ENCODE results near the gene SPINK7. TPM values are rescaled to one million over a fixed set of nuclear protein-coding genes. Genes with fewer than 3 reads are reported as not detected.

The SPINK7 gene
- total RNA-seq (not detected in 2 replicates), polyA plus RNA-seq (not detected in 2 replicates), polyA minus RNA-seq (not detected in 2 replicates)
- not detected for total RNA-seq (2013)

DNA sequence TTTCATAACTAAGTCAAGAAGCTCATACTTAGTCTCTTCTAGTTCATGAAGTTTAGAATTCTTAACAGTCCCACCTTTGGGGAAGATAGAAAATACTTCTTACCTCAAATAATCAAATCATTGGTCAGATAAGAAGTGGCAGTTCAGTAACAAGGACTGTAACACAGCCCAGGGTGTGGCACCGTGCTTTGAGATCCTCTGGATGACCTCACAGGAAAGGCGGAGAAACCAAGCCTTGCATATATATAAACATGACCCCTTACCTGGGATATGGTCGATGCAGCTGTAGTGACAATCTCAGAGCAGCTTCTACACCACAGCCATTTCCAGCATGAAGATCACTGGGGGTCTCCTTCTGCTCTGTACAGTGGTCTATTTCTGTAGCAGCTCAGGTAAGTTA lies at the start of gene SPINK7:
SPINK7 (plus strand) TSS at position 271 of the 400 bp plus-strand sequence; CDS start at position 332, 61 bp downstream.
- Histone ChIP-seq H3K4me1 (ENCODE audit: control insufficient read depth in 2 of 2, insufficient read depth in 2 of 2, low read length in 2 of 2) (no peaks in the 10 kb centered on the region), H3K4me3 (ENCODE audit: control extremely low read depth in 1 of 5, extremely low read depth in 1 of 5, insufficient read depth in 1 of 5, low read depth in 2 of 5, low read length in 4 of 5) (no peak within 1 kb of the TSS), H3K4me2 (replicated peaks; ENCODE audit: low read depth, low read length, poor library complexity, severe bottlenecking) (no peak within 1 kb of the TSS), H3K9me3 (ENCODE audit: control extremely low read depth in 1 of 3, control insufficient read depth in 2 of 3, insufficient read depth in 1 of 3, low read length in 2 of 3) (no peaks in the 10 kb centered on the region), H3K27ac (ENCODE audit: low read length in 2 of 2) (no peak within 1 kb of the TSS), H3K79me2 (ENCODE audit: control insufficient read depth, insufficient read depth, low read length) (no peaks in the 10 kb centered on the region), H3K36me3 (replicated peaks in 1 of 2; ENCODE audit: control extremely low read depth in 1 of 2, control insufficient read depth in 1 of 2, extremely low read depth in 1 of 2, insufficient read depth in 2 of 2, low read length in 1 of 2) (no peaks in the 10 kb centered on the region), H4K20me1 (ENCODE audit: control insufficient read depth, insufficient read depth, low read length, poor library complexity, severe bottlenecking) (no peaks in the 10 kb centered on the region), H3K27me3 (replicated peaks in 1 of 4; ENCODE audit: control extremely low read depth in 1 of 4, control insufficient read depth in 3 of 4, insufficient read depth in 4 of 4, low read length in 3 of 4) (no peaks in the 10 kb centered on the region), H2AFZ (ENCODE audit: insufficient read depth, low read depth, low read length, poor library complexity, severe bottlenecking) (no peak within 1 kb of the TSS), H3K9ac (ENCODE audit: low read length) (no peak within 1 kb of the TSS)
- TF ChIP-seq, protein P1, sequence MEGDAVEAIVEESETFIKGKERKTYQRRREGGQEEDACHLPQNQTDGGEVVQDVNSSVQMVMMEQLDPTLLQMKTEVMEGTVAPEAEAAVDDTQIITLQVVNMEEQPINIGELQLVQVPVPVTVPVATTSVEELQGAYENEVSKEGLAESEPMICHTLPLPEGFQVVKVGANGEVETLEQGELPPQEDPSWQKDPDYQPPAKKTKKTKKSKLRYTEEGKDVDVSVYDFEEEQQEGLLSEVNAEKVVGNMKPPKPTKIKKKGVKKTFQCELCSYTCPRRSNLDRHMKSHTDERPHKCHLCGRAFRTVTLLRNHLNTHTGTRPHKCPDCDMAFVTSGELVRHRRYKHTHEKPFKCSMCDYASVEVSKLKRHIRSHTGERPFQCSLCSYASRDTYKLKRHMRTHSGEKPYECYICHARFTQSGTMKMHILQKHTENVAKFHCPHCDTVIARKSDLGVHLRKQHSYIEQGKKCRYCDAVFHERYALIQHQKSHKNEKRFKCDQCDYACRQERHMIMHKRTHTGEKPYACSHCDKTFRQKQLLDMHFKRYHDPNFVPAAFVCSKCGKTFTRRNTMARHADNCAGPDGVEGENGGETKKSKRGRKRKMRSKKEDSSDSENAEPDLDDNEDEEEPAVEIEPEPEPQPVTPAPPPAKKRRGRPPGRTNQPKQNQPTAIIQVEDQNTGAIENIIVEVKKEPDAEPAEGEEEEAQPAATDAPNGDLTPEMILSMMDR (IDR thresholded peaks at IDR 0.05) = no peak
- no peak for TF ChIP-seq EZH2 (IDR thresholded peaks at IDR 0.05; ENCODE audit: borderline replicate concordance, insufficient read depth, low read depth, low read length, poor library complexity, severe bottlenecking)
- WGBS (ENCODE audit: insufficient coverage) = 75% methylated on average over 3 of the region's 3 CpGs
- Mint-ChIP-seq H3K9me3 (ENCODE audit: insufficient read depth) (peaks cover 2% of the 10 kb centered on the region), H3K4me3 (no peak within 1 kb of the TSS), H3K27ac (no peak within 1 kb of the TSS), H3K27me3 (no peaks in the 10 kb centered on the region), H3K4me1 (no peaks in the 10 kb centered on the region)
- ATAC-seq (ENCODE audit: low read depth) (no peak), DNase-seq (no peak)
- ChIA-PET CTCF (no interaction called here), POLR2A (no interaction called here)
- intact Hi-C loops (cut with micrococcal nuclease) = no loop called here

DNA sequence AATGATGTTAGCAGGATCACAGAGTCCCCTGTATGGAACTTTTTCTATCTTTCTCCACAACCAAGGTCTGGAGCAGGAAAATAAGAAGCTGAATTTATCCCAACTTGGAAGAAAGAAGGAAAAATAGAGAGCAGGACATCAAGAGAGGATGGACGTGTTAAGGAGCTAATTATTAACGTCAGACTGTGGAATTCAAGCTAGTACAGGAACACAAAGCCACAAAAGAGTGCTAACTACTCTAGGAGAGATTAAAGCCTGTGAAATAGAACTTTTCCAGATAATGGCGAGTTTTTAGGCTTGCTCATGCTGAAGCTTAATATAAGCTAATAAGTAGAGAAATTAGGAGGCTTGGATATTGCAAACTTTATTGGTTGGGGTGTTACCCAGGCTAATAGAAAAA lies 44.3 kb upstream of the SPINK7 start:
- intact Hi-C loops (cut with micrococcal nuclease) = no loop called here
- WGBS (ENCODE audit: insufficient coverage) = 88% methylated on average over 2 of the region's 3 CpGs
- H3K9me3 Mint-ChIP-seq (ENCODE audit: insufficient read depth) = peaks cover 5% of the 10 kb centered on the region
- no peaks in the 10 kb centered on the region for H3K36me3 ChIP-seq (replicated peaks in 1 of 2; ENCODE audit: control extremely low read depth in 1 of 2, control insufficient read depth in 1 of 2, extremely low read depth in 1 of 2, insufficient read depth in 2 of 2, low read length in 1 of 2)
- no peak overlapping the region for H3K9ac ChIP-seq (ENCODE audit: low read length)
- H3K27ac ChIP-seq (ENCODE audit: low read length in 2 of 2) = no peak overlapping the region
- H3K4me2 ChIP-seq (replicated peaks; ENCODE audit: low read depth, low read length, poor library complexity, severe bottlenecking) = no peak overlapping the region
- H2AFZ ChIP-seq (ENCODE audit: insufficient read depth, low read depth, low read length, poor library complexity, severe bottlenecking) = no peak overlapping the region
- no peaks in the 10 kb centered on the region for H3K9me3 ChIP-seq (ENCODE audit: control extremely low read depth in 1 of 3, control insufficient read depth in 2 of 3, insufficient read depth in 1 of 3, low read length in 2 of 3)
- H3K79me2 ChIP-seq (ENCODE audit: control insufficient read depth, insufficient read depth, low read length) = no peaks in the 10 kb centered on the region
- ChIA-PET CTCF (no interaction called here), POLR2A (no interaction called here)
- H3K4me1 Mint-ChIP-seq = no peaks in the 10 kb centered on the region
- TF ChIP-seq, protein P1 (IDR thresholded peaks at IDR 0.05) = no peak
- TF ChIP-seq EZH2 (IDR thresholded peaks at IDR 0.05; ENCODE audit: borderline replicate concordance, insufficient read depth, low read depth, low read length, poor library complexity, severe bottlenecking) = no peak
- no peaks in the 10 kb centered on the region for H3K27me3 Mint-ChIP-seq
- DNase-seq (no peak), ATAC-seq (ENCODE audit: low read depth) (no peak)
- no peak overlapping the region for H3K27ac Mint-ChIP-seq
- H3K4me1 ChIP-seq (ENCODE audit: control insufficient read depth in 2 of 2, insufficient read depth in 2 of 2, low read length in 2 of 2) = no peaks in the 10 kb centered on the region
- H3K27me3 ChIP-seq (replicated peaks in 1 of 4; ENCODE audit: control extremely low read depth in 1 of 4, control insufficient read depth in 3 of 4, insufficient read depth in 4 of 4, low read length in 3 of 4) = no peaks in the 10 kb centered on the region
- no peaks in the 10 kb centered on the region for H4K20me1 ChIP-seq (ENCODE audit: control insufficient read depth, insufficient read depth, low read length, poor library complexity, severe bottlenecking)
- no peak overlapping the region for H3K4me3 Mint-ChIP-seq
- no peak overlapping the region for H3K4me3 ChIP-seq (ENCODE audit: control extremely low read depth in 1 of 5, extremely low read depth in 1 of 5, insufficient read depth in 1 of 5, low read depth in 2 of 5, low read length in 4 of 5)
